ENCODE results near the gene IL12RB1. TPM values are rescaled to one million over a fixed set of nuclear protein-coding genes. Genes with fewer than 3 reads are reported as not detected.

Gene IL12RB1
- total and polyA plus RNA-seq, 2 donors (not counting 1 experiment from before 2014, with no cell fraction given), result 0.50 to 0.75 TPM

DNA sequence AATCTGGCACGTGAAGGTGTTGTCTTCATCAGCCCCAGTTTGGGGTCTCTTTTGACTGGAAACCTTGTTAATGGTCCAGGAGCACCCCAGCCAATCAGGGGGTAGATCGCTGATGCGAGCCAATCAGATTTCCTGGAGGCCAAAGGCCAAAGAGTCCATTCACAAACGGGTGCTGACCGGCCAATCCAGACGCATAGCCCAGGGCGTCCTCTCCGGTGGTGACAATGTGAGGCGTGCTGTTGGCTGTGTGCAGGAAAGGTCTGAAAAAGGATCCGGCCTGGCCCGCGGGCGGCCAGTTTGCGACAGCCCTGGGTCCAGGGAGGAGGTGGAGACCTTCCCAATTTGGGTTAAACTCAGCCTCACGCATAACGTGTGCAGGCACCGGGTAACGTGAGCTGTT, 14.0 kb upstream of the IL12RB1 start:
- no peaks in the 10 kb centered on the region for H3K36me3 ChIP-seq (ENCODE audit: control insufficient read depth, insufficient read depth, low read length)
- H3K4me1 ChIP-seq (ENCODE audit: control insufficient read depth, extremely low read depth, insufficient read depth, low read length), result peaks cover 9% of the 10 kb centered on the region
- no peaks in the 10 kb centered on the region for H4K20me1 ChIP-seq (ENCODE audit: control insufficient read depth, extremely low read depth, insufficient read depth, low read length)
- H3K4me2 ChIP-seq (ENCODE audit: extremely low read depth, insufficient read depth, low read length), result no peak overlapping the region
- H3K27ac ChIP-seq (ENCODE audit: insufficient read depth, low read length), result no peak overlapping the region
- H3K9me3 ChIP-seq (ENCODE audit: control insufficient read depth, insufficient read depth, low read depth, low read length), result no peaks in the 10 kb centered on the region
- peaks cover 17% of the 10 kb centered on the region for H3K27me3 ChIP-seq (ENCODE audit: control insufficient read depth, insufficient read depth, low read length)
- TF ChIP-seq, protein P1, sequence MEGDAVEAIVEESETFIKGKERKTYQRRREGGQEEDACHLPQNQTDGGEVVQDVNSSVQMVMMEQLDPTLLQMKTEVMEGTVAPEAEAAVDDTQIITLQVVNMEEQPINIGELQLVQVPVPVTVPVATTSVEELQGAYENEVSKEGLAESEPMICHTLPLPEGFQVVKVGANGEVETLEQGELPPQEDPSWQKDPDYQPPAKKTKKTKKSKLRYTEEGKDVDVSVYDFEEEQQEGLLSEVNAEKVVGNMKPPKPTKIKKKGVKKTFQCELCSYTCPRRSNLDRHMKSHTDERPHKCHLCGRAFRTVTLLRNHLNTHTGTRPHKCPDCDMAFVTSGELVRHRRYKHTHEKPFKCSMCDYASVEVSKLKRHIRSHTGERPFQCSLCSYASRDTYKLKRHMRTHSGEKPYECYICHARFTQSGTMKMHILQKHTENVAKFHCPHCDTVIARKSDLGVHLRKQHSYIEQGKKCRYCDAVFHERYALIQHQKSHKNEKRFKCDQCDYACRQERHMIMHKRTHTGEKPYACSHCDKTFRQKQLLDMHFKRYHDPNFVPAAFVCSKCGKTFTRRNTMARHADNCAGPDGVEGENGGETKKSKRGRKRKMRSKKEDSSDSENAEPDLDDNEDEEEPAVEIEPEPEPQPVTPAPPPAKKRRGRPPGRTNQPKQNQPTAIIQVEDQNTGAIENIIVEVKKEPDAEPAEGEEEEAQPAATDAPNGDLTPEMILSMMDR (conservative IDR thresholded peaks at IDR 0.05 in 1 of 2, IDR thresholded peaks at IDR 0.05 in 1 of 2; ENCODE audit: low read depth in 1 of 2, low read length in 2 of 2), result no peak
- no peak for TF ChIP-seq EZH2 (IDR thresholded peaks at IDR 0.05; ENCODE audit: low read length, missing control alignments)
- no peak overlapping the region for H2AFZ ChIP-seq (ENCODE audit: low read length)
- no peak overlapping the region for H3K4me3 ChIP-seq (replicated peaks in 1 of 4; ENCODE audit: control extremely low read depth in 1 of 4, insufficient read depth in 1 of 4, low read depth in 3 of 4, low read length in 4 of 4)
- peak in 1 of 2 donors; percentile 13 for DNase-seq (ENCODE audit: low read depth in 2 of 2)
- H3K79me2 ChIP-seq (ENCODE audit: control insufficient read depth, insufficient read depth, low read length), result no peaks in the 10 kb centered on the region
- H3K9ac ChIP-seq (ENCODE audit: insufficient read depth, low read length), result no peak overlapping the region

DNA sequence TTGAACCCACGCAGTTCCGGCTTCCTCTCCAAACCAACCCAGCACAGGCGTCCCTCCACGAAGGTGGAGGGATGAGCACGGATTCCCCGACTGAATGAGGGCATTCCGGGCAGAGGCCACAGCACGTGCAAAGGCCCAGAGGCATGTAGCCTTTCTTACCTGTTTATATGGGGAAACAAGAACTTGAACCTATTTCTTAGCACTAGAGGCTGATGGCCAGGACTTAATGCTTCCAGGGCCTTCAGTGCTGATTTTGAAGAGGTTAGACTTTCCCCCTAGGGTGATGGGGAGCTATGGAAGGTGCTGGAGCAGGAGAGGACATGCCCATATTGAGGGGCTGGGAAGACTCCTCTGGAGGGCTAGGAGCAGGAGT, 12.9 kb upstream of the IL12RB1 start:
- H3K27ac ChIP-seq (ENCODE audit: insufficient read depth, low read length), result no peak overlapping the region
- no peaks in the 10 kb centered on the region for H3K79me2 ChIP-seq (ENCODE audit: control insufficient read depth, insufficient read depth, low read length)
- peaks cover 17% of the 10 kb centered on the region for H3K27me3 ChIP-seq (ENCODE audit: control insufficient read depth, insufficient read depth, low read length)
- H3K9ac ChIP-seq (ENCODE audit: insufficient read depth, low read length), result no peak overlapping the region
- no peaks in the 10 kb centered on the region for H4K20me1 ChIP-seq (ENCODE audit: control insufficient read depth, extremely low read depth, insufficient read depth, low read length)
- H3K36me3 ChIP-seq (ENCODE audit: control insufficient read depth, insufficient read depth, low read length), result no peaks in the 10 kb centered on the region
- H2AFZ ChIP-seq (ENCODE audit: low read length), result no peak overlapping the region
- H3K4me1 ChIP-seq (ENCODE audit: control insufficient read depth, extremely low read depth, insufficient read depth, low read length), result peaks cover 7% of the 10 kb centered on the region
- DNase-seq (ENCODE audit: low read depth in 2 of 2), result no peak
- no peak overlapping the region for H3K4me2 ChIP-seq (ENCODE audit: extremely low read depth, insufficient read depth, low read length)
- TF ChIP-seq EZH2 (IDR thresholded peaks at IDR 0.05; ENCODE audit: low read length, missing control alignments), result no peak
- TF ChIP-seq, protein P1 (conservative IDR thresholded peaks at IDR 0.05 in 1 of 2, IDR thresholded peaks at IDR 0.05 in 1 of 2; ENCODE audit: low read depth in 1 of 2, low read length in 2 of 2), result no peak
- no peak overlapping the region for H3K4me3 ChIP-seq (replicated peaks in 1 of 4; ENCODE audit: control extremely low read depth in 1 of 4, insufficient read depth in 1 of 4, low read depth in 3 of 4, low read length in 4 of 4)
- no peaks in the 10 kb centered on the region for H3K9me3 ChIP-seq (ENCODE audit: control insufficient read depth, insufficient read depth, low read depth, low read length)

DNA sequence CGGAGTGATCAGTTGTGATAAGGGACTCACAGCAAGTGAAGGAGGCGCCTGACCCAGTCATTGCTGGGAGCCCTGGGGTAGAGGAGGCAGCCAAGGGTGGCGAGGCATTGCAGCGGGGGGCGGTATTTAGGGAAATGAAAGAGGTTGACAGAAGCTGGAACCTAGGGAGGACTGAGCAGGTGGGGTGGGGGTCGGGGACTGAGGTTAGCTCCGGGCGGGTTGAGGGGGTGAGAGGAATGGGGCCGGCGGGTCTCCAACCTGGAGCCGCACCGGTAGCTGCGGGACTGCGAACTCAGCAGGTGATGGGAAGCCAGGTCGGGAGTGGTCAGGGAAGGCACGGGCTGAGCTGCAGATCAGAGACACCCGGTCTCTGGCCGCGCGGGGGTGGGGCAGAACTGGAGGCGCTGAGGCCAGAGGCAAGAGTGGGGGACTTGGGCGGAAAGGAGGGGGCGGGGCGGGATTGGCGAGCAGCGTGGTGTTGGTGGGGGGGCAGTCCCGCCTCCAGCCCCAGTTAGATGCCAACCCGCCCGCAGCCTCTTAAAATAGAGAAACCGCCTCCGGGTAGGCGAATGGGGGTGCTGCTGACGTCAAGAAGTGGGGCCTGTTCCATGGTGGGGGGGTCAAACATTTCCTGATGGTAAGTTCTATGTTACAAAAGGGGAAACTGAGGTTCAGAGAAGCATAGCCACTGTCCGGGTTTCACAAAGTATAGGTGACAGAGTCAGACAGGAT, 12.3 kb upstream of the IL12RB1 start:
- Histone ChIP-seq H3K9me3 (ENCODE audit: control insufficient read depth, insufficient read depth, low read depth, low read length) (no peaks in the 10 kb centered on the region), H3K4me2 (ENCODE audit: extremely low read depth, insufficient read depth, low read length) (peak overlapping the region; percentile 25), H2AFZ (ENCODE audit: low read length) (no peak overlapping the region), H3K79me2 (ENCODE audit: control insufficient read depth, insufficient read depth, low read length) (no peaks in the 10 kb centered on the region), H3K4me3 (replicated peaks in 1 of 4; ENCODE audit: control extremely low read depth in 1 of 4, insufficient read depth in 1 of 4, low read depth in 3 of 4, low read length in 4 of 4) (peak overlapping the region in 1 of 4 experiments; percentile 22), H3K27ac (ENCODE audit: insufficient read depth, low read length) (no peak overlapping the region), H3K27me3 (ENCODE audit: control insufficient read depth, insufficient read depth, low read length) (peaks cover 17% of the 10 kb centered on the region), H3K9ac (ENCODE audit: insufficient read depth, low read length) (no peak overlapping the region), H3K4me1 (ENCODE audit: control insufficient read depth, extremely low read depth, insufficient read depth, low read length) (peaks cover 4% of the 10 kb centered on the region), H3K36me3 (ENCODE audit: control insufficient read depth, insufficient read depth, low read length) (no peaks in the 10 kb centered on the region), H4K20me1 (ENCODE audit: control insufficient read depth, extremely low read depth, insufficient read depth, low read length) (no peaks in the 10 kb centered on the region)
- DNase-seq (ENCODE audit: low read depth in 2 of 2), result no peak
- TF ChIP-seq EZH2 (IDR thresholded peaks at IDR 0.05; ENCODE audit: low read length, missing control alignments), result peak; percentile 73
- TF ChIP-seq, protein P1 (conservative IDR thresholded peaks at IDR 0.05 in 1 of 2, IDR thresholded peaks at IDR 0.05 in 1 of 2; ENCODE audit: low read depth in 1 of 2, low read length in 2 of 2), result no peak

Measured in fibroblast of lung (primary cell).